C4-2B (cell line): ENCODE measurements around the gene ROPN1.

ENCODE experiments used
- CTCF ChIP-seq: fragments of 450-650 bp; conservative IDR thresholded peaks from 2 replicates; pipeline ENCODE4 v1.5.1; 2017; ENCODE audit warnings: mild to moderate bottlenecking
- ZFX ChIP-seq: fragments of 450-650 bp; IDR thresholded peaks from 2 replicates; pipeline ENCODE4 v1.6.1; 2017

- TF ChIP-seq CTCF (peak; percentile 96), ZFX (peak; percentile 78)
These were observed 41.0 kb upstream of the ROPN1 start for GRCh38 chr3:124032881-124033359.
